Hippocampal formation (tissue), 2 donors: ENCODE measurements around the gene SPTA1.
"Not testable (repeated sequence)": the region's sequence is repeated elsewhere in the genome, so short reads cannot be mapped to it uniquely, and the experiment has no call there.

Experiments used
- DNase-seq, 2 donors: peaks; one replicate each; lab custom pipeline; 2025; lab: John Stamatoyannopoulos, UW

The SPTA1 gene

DNA sequence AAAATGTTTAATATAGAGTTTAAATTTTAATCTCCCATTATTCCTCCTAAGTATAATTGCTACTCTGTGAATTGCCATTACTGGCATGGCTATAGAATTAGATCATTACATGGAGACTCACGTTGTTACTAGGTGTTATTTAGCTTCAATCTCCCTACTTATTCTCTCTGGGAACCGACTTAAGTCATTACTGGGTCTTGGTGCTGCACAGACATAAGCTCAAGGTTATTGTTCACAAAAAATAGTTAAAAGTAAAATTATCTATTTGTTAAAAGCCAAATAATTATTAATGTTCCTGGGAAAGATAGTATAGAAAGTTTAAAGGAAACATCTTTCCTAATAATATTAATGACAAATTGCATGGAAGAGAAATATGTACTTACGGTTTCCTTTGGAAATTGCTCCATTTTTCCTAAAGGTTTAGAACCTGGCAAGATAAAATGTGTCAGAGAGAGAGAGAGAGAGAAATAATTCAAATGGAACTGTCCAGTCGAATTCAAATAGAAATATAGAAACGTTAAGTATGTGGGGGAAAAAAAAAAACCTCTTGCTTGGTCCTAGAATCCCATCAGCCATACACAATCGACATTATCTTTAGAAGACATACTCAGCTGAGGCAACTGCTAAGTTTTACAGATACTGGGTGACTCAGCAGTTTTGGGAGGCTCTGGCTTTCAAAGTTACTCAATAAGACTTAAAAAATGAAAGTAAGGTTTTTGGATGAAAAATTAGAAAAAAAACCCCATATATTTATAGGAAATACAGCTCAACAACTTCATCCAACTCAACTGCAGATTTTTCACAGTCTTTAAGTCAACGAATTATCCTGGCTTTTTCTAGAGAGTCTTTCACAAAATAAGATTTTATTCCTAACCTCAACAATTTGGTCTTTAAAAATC, at the start of gene SPTA1:
TSS of gene SPTA1 (minus strand) at position 605 of the 899 bp plus-strand sequence. CDS start at position 407, 198 bp downstream.
- DNase-seq: no peak

GRCh38 chr1:158735848-158736247, 49.3 kb upstream of the SPTA1 start:
- no peak for DNase-seq

GRCh38 chr1:158732524-158732923, 46.0 kb upstream of the SPTA1 start:
- no peak for DNase-seq

GRCh38 chr1:158731707-158732106, 45.2 kb upstream of the SPTA1 start:
- no peak for DNase-seq

DNA sequence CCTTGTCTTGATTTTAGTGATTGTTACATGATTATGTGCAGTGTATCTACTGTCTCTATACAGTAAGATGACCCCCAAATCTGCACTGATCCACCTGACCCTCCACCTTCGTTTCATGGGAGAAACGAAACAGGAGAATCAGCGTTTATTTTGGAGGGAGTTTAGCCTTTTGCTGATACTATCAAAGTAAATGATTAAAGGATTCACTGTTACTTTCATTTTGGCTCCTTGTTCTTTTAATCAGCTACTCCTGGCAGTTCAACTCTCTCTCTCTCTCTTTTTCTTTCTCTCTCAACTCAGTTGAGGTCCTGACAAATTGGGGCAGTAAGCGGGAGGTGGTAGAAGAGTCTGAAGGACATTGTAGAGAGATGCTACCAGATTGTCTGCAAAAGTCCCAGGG, 43.9 kb upstream of the SPTA1 start:
- no peak for DNase-seq

DNA sequence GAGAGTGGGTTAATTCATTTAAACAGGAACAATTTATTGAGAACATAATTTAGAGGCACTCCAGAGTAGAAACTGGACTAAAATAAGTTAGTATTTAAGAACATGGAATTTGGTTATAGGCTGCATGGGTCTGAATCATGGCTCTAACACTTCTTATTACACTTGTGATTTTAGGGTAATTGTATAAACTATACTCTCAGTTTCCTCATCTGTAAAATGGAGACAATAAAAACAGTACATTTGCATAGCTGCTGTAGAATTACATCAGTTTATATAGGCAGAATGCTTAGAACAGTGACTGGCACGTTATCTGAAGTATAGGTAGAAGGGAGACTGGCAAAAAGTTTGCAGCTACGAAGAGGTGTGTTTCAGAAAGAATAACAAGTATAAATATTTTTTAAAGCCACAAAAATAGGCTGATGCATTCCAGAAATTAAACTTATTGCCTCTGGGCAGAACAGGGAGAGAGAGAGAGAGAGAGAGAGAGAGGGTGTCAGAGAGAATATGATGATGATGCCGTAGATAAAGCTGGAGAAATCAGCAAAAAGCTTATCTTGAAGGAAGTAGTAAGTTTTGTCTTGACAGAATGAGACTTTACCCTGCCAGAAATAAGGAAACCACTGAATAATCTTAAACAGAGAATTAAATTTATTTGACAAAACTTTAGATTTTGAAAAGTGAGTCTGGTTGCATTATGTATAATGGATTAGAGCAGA, 42.2 kb upstream of the SPTA1 start:
- no peak for DNase-seq

GRCh38 chr1:158724442-158724841, 37.9 kb upstream of the SPTA1 start:
- no peak for DNase-seq

- DNase-seq: no peak
Observed at GRCh38 chr1:158720620-158721019, 34.1 kb upstream of the SPTA1 start, which contains the start of gene OR6K3. Gene OR6K3, minus strand, starts transcription at chr1:158720720. Its CDS starts 2,605 bp downstream, at chr1:158718115.

- no peak for DNase-seq
Observed at GRCh38 chr1:158719664-158720063, 33.1 kb upstream of the SPTA1 start.

DNA sequence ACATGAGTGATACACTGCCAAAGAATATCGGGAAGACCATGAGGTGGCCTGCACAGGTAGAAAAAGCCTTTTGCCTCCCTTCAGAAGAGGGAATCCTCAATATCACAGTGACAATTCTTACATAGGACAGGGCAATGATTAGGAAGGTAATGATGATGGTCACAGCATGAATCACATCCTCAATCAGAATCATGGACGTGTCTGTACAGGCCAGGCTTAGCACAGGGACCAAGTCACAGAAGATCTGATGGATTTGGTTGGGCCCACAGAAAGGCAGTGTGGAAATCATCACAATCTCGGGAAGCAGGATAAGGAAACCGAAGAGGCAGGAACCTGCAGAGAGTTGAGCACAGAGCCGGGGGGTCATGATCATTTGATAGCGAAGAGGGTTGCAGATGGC, 30.8 kb upstream of the SPTA1 start:
- DNase-seq: no peak

DNA sequence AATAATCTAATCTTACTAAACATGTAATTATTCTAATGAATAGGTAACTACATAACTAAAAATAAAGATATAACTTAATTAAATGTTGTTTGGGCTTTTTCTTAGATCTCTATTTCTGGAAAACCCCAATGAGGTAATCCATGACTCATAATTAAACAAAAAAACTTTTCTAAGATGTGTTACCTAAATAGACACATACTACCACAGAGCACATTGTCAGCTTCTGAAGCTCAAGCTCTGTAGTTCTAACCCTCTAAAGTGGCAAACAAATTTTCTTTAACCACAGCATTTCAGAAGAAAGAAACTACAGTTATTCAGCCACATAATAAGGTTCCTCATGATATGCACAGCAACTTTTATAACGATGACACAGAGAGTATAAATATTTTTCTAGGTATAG, 29.8 kb upstream of the SPTA1 start:
- no peak for DNase-seq

GRCh38 chr1:158714754-158715153, 28.2 kb upstream of the SPTA1 start:
- no peak for DNase-seq

- no peak for DNase-seq
Observed at GRCh38 chr1:158711098-158711497, 24.6 kb upstream of the SPTA1 start.

DNA sequence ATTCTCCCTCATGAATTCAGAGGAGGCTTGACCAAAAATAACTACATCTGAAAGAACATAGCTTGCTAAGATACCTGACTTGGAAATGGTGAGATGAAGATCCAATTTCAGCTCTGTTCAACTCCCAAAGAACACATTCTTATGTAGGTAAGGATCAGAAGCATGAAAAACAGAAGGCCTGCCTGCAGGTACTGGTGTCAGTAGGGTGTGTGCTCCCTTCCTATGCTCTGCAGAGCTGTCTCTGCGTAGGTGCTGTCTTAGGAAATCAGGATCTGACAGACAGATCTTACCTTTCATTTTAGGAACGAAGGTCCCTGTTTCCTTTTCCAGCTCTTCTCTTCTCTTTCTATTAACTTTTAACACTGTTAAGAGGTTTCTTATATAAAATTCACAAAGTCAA, 19.6 kb upstream of the SPTA1 start:
- DNase-seq: no peak

DNA sequence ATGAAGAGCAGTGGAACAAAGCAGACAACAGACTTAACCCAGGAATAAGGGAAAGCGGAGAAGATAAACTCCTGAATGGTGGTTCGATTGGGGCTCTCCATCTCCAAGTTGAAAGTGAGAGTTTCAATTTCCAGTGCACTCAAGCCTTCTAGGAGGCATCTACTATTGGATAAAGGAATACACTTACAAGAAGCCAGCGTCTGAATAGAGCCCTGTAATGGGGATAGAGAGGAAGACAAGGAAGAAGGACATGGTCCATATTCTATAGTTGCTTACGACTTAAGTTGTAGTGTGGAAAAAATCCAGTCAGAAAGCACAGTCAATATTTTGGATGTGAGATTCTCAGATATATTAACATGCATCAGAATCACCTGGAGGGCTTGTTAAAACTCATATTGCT, 14.0 kb upstream of the SPTA1 start, which contains the start of gene OR6K2:
TSS of gene OR6K2 (minus strand) at position 101 of the 400 bp plus-strand sequence. CDS start at position 101, 0 bp downstream.
- DNase-seq: no peak

DNA sequence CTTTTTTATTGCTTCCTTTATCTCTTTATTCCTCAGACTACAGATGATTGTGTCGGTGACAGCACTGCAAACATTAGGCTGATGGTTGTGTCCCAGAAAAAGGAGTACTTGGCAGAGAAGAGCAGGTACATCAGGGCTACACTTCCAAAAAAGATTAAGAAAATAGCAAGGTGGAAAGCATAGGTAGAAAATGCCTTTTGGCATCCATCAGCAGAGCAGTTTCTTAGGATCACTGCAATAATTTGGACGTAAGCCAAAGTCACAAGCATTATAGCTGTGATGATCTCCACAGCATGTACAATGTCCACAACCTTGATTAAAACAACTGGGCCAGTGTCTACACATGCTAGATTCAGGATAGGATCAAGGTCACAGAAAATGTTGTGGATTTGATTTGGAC, 8.1 kb upstream of the SPTA1 start:
- DNase-seq: no peak

- no peak for DNase-seq
Observed at GRCh38 chr1:158692356-158692755, 5.8 kb upstream of the SPTA1 start.

GRCh38 chr1:158691907-158692306, 5.4 kb upstream of the SPTA1 start:
- DNase-seq: no peak

DNA sequence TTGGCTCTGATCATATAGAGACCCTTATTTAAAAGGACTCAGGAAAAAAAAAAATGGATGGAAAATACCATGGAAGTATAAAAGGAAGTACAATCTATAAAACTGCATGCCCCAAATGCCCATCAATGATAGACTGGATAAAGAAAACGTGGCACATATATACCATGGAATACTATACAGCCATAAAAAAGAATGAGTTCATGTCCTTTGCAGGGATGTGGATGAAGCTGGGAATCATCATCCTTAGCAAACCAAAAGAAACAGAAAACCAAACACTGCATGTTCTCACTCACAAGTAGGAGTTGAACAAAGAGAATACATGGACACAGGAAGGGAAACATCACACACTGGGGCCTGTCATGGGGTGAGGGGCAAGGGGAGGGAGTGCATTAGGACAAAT, 4.6 kb upstream of the SPTA1 start:
- DNase-seq: not testable (repeated sequence)

- DNase-seq: no peak
Observed at GRCh38 chr1:158689875-158690274, 3.4 kb upstream of the SPTA1 start.

GRCh38 chr1:158689110-158689509, 2.6 kb upstream of the SPTA1 start:
- no peak for DNase-seq

GRCh38 chr1:158688343-158688742, 1.8 kb upstream of the SPTA1 start:
- not testable (repeated sequence) for DNase-seq

- DNase-seq: no peak
Observed at GRCh38 chr1:158687037-158687436, 522 bp upstream of the SPTA1 start.
